HepG2 (cell line): ENCODE measurements around the gene VAMP2. TPM values are rescaled to one million over a fixed set of nuclear protein-coding genes. Genes with fewer than 3 reads are reported as not detected.

Experiments used
- ARNTL ChIP-seq: sonication (generic); formaldehyde crosslinking; IDR thresholded peaks from 2 replicates; pipeline ENCODE4 v1.4.0; 2020; ENCODE audit warnings: mild to moderate bottlenecking, missing genetic modification reagents
- BHLHE40 ChIP-seq: IDR thresholded peaks from 2 replicates; pipeline ENCODE4 v1.6.1; 2011; ENCODE audit warnings: low read length, improper control_type of control experiment
- CEBPB ChIP-seq: IDR thresholded peaks from 2 replicates; pipeline ENCODE4 v1.6.1; 2011; ENCODE audit warnings: low read depth, low read length, improper control_type of control experiment, borderline replicate concordance
- FLYWCH1 ChIP-seq: sonication (generic); formaldehyde crosslinking; IDR thresholded peaks from 2 replicates; pipeline ENCODE4 v1.8.1; 2023; ENCODE audit warnings: mild to moderate bottlenecking, missing genetic modification reagents
- HDAC1 ChIP-seq: sonication (generic); formaldehyde crosslinking; IDR thresholded peaks from 2 replicates; pipeline ENCODE4 v1.5.1; 2020; ENCODE audit warnings: mild to moderate bottlenecking, missing genetic modification reagents
- HNRNPUL1 ChIP-seq: fragments of 200-400 bp; formaldehyde crosslinking; IDR thresholded peaks from 2 replicates; pipeline ENCODE4 v1.6.1; 2017; ENCODE audit warnings: low read depth, mild to moderate bottlenecking, low read length, moderate library complexity
- HOXD1 ChIP-seq: sonication (generic); formaldehyde crosslinking; IDR thresholded peaks from 2 replicates; pipeline ENCODE4 v1.5.0; 2020; ENCODE audit warnings: missing genetic modification reagents
- KDM5B ChIP-seq: sonication (generic); formaldehyde crosslinking; IDR thresholded peaks from 2 replicates; pipeline ENCODE4 v1.4.0; 2020; ENCODE audit warnings: missing genetic modification reagents, mild to moderate bottlenecking, borderline replicate concordance
- MED1 ChIP-seq: sonication (generic); formaldehyde crosslinking; IDR thresholded peaks from 2 replicates; pipeline ENCODE4 v1.4.0; 2020; ENCODE audit warnings: missing genetic modification reagents
- NFKBIZ ChIP-seq: IDR thresholded peaks from 2 replicates; pipeline ENCODE4 v1.6.1; 2018; ENCODE audit warnings: missing genetic modification reagents, missing compliant biosample characterization
- PPARG ChIP-seq: conservative IDR thresholded peaks from 2 replicates; pipeline ENCODE4 v1.6.1; 2016; ENCODE audit warnings: missing biosample characterization, missing genetic modification reagents
- RARA ChIP-seq: IDR thresholded peaks from 2 replicates; pipeline ENCODE4 v1.6.1; 2016; ENCODE audit warnings: missing genetic modification reagents, missing compliant biosample characterization
- RELA ChIP-seq: sonication (generic); formaldehyde crosslinking; IDR thresholded peaks from 2 replicates; pipeline ENCODE4 v1.4.0; 2020; ENCODE audit warnings: missing genetic modification reagents
- REXO4 ChIP-seq: sonication (generic); formaldehyde crosslinking; IDR thresholded peaks from 2 replicates; pipeline ENCODE4 v1.8.0; 2022; ENCODE audit warnings: missing genetic modification reagents, mild to moderate bottlenecking, borderline replicate concordance
- SALL1 ChIP-seq: sonication (generic); formaldehyde crosslinking; IDR thresholded peaks from 2 replicates; pipeline ENCODE4 v1.8.0; 2022; ENCODE audit warnings: mild to moderate bottlenecking, missing genetic modification reagents
- SSRP1 ChIP-seq: IDR thresholded peaks from 2 replicates; pipeline ENCODE4 v1.6.1; 2016; ENCODE audit warnings: control low read depth
- TBX3 ChIP-seq: fragments of 450-650 bp; IDR thresholded peaks from 2 replicates; pipeline ENCODE4 v1.6.1; 2017; ENCODE audit warnings: antibody characterized with exemption, mild to moderate bottlenecking, inconsistent platforms, borderline replicate concordance
- ZNF143 ChIP-seq: sonication (generic); formaldehyde crosslinking; IDR thresholded peaks from 2 replicates; pipeline ENCODE4 v1.4.0; 2020; ENCODE audit warnings: missing genetic modification reagents
- ZSCAN30 ChIP-seq: sonication (generic); formaldehyde crosslinking; IDR thresholded peaks from 2 replicates; pipeline ENCODE4 v1.5.0; 2020; ENCODE audit warnings: mild to moderate bottlenecking, missing genetic modification reagents
- polyA plus RNA-seq, 8 experiments: library from polyadenylated mRNA; depleted of rRNA in 3 of 8; stranded (reverse) in 7 of 8; unstranded in 1 of 8; fragments of >200 nt; fragmentation: Illumina TruSeq in 4 of 8; extraction: Trizol in 4 of 8; gene quantifications; 2 replicates each; pipeline versions ENCODE4 v1.2.1 to v1.2.3, GENCODE V29; 2011 to 2016; ENCODE audit warnings: low read depth in 4 of 8, missing spikeins in 1 of 8, mixed read lengths in 1 of 8; ENCODE audit not compliant: insufficient read depth in 1 of 8
- total RNA-seq, 5 experiments: library from RNA; depleted of rRNA; stranded (reverse); fragments of >200 nt; fragmentation: Illumina TruSeq; extraction: Trizol; gene quantifications; 2 replicates each; pipeline ENCODE4 v1.2.3, GENCODE V29; 2016; ENCODE audit warnings: low read depth in 1 of 5
- TF ChIP-seq, protein P1 (sequence below): sonication (generic); formaldehyde crosslinking; IDR thresholded peaks from 2 replicates; pipeline ENCODE4 v1.5.0; 2020; ENCODE audit warnings: mild to moderate bottlenecking, low read depth, missing genetic modification reagents, borderline replicate concordance
- TF ChIP-seq, protein P2 (sequence below): sonication (generic); formaldehyde crosslinking; IDR thresholded peaks from 2 replicates; pipeline ENCODE4 v1.5.0; 2020; ENCODE audit warnings: missing genetic modification reagents, mild to moderate bottlenecking, borderline replicate concordance
- TF ChIP-seq, protein P3 (sequence below): sonication (generic); formaldehyde crosslinking; IDR thresholded peaks from 2 replicates; pipeline ENCODE4 v1.8.0; 2022; ENCODE audit warnings: mild to moderate bottlenecking, missing genetic modification reagents, moderate library complexity
- TF ChIP-seq, protein P4 (sequence below): sonication (generic); formaldehyde crosslinking; IDR thresholded peaks from 2 replicates; pipeline ENCODE4 v1.4.0; 2020; ENCODE audit warnings: missing genetic modification reagents
- TF ChIP-seq, protein P5 (sequence below): sonication (generic); formaldehyde crosslinking; conservative IDR thresholded peaks from 2 replicates; pipeline ENCODE4 v1.8.1; 2023; ENCODE audit warnings: missing genetic modification reagents

Gene VAMP2
- total and polyA plus RNA-seq, 2 of the 13 experiments (the other 11 are each of a cell fraction or from before 2014, with no cell fraction given) = 3.9 to 17.2 TPM

DNA sequence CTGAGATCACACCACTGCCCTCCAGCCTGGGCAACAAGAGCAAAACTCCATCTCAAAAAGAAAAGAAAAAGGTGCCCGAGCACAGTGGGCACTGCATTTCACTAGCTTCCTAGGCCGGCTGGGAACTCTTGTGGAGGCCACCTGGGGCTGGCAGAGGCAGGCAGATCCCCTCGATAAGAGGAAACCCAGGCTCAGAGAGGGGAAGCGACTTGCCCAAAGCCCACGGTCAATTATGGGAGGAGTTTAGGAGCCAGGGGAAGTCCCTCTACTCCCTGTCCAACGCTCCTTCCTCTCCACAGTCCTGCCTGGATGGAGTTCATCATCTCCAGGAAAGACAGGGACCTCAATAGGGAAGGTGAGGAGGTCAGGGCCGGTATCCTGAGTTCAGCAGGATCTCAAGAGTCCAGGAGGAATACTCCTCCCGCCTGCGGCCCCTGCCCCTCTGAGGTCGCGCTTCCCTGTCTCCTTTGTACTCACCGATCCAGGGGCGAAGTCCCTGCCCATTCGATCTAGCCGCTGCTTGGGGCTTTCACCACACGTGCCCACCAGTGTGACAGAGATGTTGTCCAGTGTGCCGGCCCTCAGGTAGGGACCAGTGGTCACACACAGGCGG, 45.3 kb downstream of the VAMP2 start (continued):
- TF ChIP-seq KDM5B (CRISPR knock-in tag) = no peak
- TF ChIP-seq ZSCAN30 (CRISPR knock-in tag) = no peak
- TF ChIP-seq, protein P1, sequence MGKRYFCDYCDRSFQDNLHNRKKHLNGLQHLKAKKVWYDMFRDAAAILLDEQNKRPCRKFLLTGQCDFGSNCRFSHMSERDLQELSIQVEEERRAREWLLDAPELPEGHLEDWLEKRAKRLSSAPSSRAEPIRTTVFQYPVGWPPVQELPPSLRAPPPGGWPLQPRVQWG (CRISPR knock-in tag) = no peak
- TF ChIP-seq, protein P2, sequence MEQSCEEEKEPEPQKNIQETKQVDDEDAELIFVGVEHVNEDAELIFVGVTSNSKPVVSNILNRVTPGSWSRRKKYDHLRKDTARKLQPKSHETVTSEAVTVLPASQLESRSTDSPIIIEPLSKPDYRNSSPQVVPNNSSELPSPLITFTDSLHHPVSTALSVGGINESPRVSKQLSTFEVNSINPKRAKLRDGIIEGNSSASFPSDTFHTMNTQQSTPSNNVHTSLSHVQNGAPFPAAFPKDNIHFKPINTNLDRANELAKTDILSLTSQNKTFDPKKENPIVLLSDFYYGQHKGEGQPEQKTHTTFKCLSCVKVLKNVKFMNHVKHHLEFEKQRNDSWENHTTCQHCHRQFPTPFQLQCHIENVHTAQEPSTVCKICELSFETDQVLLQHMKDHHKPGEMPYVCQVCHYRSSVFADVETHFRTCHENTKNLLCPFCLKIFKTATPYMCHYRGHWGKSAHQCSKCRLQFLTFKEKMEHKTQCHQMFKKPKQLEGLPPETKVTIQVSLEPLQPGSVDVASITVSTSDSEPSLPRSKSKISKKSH (CRISPR knock-in tag) = no peak
- TF ChIP-seq SSRP1 (CRISPR knock-in tag) = no peak
- peak; percentile 25; the same call in 1 of the 2 replicates for TF ChIP-seq RARA (CRISPR knock-in tag)
- TF ChIP-seq HDAC1 (CRISPR knock-in tag) = peak; percentile 4; the same call in 1 of the 2 replicates
- TF ChIP-seq NFKBIZ (CRISPR knock-in tag) = no peak
- no peak for TF ChIP-seq HNRNPUL1
- no peak for TF ChIP-seq CEBPB
- TF ChIP-seq SALL1 (CRISPR knock-in tag) = no peak
- TF ChIP-seq FLYWCH1 (CRISPR knock-in tag) = peak; percentile 65; the same call in 1 of the 2 replicates
- no peak for TF ChIP-seq TBX3
- TF ChIP-seq MED1 = 0 out of 2 replicates have a peak, but pooled peaks have one; percentile 17
- TF ChIP-seq ZNF143 = no peak
- TF ChIP-seq, protein P3, sequence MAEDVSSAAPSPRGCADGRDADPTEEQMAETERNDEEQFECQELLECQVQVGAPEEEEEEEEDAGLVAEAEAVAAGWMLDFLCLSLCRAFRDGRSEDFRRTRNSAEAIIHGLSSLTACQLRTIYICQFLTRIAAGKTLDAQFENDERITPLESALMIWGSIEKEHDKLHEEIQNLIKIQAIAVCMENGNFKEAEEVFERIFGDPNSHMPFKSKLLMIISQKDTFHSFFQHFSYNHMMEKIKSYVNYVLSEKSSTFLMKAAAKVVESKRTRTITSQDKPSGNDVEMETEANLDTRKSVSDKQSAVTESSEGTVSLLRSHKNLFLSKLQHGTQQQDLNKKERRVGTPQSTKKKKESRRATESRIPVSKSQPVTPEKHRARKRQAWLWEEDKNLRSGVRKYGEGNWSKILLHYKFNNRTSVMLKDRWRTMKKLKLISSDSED (CRISPR knock-in tag) = no peak
- TF ChIP-seq, protein P4, sequence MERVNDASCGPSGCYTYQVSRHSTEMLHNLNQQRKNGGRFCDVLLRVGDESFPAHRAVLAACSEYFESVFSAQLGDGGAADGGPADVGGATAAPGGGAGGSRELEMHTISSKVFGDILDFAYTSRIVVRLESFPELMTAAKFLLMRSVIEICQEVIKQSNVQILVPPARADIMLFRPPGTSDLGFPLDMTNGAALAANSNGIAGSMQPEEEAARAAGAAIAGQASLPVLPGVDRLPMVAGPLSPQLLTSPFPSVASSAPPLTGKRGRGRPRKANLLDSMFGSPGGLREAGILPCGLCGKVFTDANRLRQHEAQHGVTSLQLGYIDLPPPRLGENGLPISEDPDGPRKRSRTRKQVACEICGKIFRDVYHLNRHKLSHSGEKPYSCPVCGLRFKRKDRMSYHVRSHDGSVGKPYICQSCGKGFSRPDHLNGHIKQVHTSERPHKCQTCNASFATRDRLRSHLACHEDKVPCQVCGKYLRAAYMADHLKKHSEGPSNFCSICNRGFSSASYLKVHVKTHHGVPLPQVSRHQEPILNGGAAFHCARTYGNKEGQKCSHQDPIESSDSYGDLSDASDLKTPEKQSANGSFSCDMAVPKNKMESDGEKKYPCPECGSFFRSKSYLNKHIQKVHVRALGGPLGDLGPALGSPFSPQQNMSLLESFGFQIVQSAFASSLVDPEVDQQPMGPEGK = peak; percentile 17; the same call in 1 of the 2 replicates
- TF ChIP-seq REXO4 (CRISPR knock-in tag) = no peak
- TF ChIP-seq, protein P5, sequence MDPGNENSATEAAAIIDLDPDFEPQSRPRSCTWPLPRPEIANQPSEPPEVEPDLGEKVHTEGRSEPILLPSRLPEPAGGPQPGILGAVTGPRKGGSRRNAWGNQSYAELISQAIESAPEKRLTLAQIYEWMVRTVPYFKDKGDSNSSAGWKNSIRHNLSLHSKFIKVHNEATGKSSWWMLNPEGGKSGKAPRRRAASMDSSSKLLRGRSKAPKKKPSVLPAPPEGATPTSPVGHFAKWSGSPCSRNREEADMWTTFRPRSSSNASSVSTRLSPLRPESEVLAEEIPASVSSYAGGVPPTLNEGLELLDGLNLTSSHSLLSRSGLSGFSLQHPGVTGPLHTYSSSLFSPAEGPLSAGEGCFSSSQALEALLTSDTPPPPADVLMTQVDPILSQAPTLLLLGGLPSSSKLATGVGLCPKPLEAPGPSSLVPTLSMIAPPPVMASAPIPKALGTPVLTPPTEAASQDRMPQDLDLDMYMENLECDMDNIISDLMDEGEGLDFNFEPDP = no peak
- TF ChIP-seq PPARG (CRISPR knock-in tag) = no peak
- 0 out of 2 replicates have a peak, but pooled peaks have one; percentile 26 for TF ChIP-seq RELA (CRISPR knock-in tag)
- TF ChIP-seq BHLHE40 = peak; percentile 53
- no peak for TF ChIP-seq HOXD1 (CRISPR knock-in tag)
- 0 out of 2 replicates have a peak, but pooled peaks have one; percentile 62 for TF ChIP-seq ARNTL (CRISPR knock-in tag)
